HG02884 (cell line): ENCODE measurements around the gene ANKRD2.
"Not testable (repeated sequence)": the region's sequence is repeated elsewhere in the genome, so short reads cannot be mapped to it uniquely, and the experiment has no call there.

Experiments
- ATAC-seq: cut with Tn5 transposase; IDR thresholded peaks from one replicate; pipeline ENCODE4 v1.9.1; 2021; ENCODE audit warnings: mild to moderate bottlenecking, moderate library complexity; ENCODE audit not compliant: unreplicated experiment

The ANKRD2 gene

GRCh38 chr10:97546456-97547270 is 25.9 kb upstream of the ANKRD2 start:
- ATAC-seq = no peak

GRCh38 chr10:97547271-97547600 is 25.3 kb upstream of the ANKRD2 start:
- no peak for ATAC-seq

DNA sequence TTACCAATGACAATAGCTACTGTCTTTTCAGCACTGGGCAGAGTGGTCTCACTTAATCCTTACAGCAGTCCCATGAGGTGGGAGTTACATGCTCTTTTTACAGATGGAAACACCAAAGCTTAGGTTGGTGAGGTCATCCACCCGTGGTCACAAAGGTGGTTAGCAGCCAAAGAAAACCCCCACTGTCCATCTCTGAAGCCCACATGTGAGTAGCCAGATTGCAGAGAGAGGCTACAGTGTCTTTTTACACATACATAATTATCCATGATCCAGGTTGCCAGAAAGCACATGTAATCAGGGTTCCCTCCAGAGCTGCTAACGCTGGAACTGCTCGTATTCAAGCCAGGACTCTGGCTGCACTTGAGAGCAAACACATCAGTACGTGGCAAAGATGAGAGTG is 24.6 kb upstream of the ANKRD2 start:
- no peak for ATAC-seq

DNA sequence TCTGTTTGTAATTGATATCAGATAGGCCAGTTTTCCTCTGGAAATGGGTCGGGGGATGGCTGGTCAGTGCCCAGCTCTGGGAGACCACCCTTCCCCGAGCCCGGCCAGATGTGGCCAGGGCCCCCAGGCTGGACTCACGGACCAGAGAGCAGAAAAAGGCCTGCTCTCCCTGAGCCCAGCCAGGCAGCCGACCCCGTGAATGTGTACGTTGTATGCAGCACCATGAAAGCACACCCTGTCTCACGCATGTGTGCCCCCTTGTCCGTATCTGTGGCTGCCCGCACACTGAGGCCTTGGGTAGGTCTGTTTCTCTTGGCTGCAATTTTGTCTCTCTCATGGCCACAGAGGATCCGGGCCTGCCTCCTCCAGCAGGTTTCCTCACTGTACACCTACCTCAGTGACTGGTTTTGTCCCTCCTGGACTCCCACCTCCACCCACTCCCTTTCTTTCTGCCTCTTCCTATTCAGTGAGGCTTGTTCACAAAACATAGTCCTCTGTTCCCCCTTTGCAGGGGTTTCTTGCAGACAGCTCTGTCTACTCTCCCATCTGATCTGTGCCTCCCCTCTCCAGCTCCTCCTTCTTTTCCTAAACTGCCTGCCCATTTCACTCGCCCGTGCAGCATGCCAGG is 23.6 kb upstream of the ANKRD2 start:
- no peak for ATAC-seq

- ATAC-seq = no peak
Observed at GRCh38 chr10:97549587-97550322, 22.8 kb upstream of the ANKRD2 start.

DNA sequence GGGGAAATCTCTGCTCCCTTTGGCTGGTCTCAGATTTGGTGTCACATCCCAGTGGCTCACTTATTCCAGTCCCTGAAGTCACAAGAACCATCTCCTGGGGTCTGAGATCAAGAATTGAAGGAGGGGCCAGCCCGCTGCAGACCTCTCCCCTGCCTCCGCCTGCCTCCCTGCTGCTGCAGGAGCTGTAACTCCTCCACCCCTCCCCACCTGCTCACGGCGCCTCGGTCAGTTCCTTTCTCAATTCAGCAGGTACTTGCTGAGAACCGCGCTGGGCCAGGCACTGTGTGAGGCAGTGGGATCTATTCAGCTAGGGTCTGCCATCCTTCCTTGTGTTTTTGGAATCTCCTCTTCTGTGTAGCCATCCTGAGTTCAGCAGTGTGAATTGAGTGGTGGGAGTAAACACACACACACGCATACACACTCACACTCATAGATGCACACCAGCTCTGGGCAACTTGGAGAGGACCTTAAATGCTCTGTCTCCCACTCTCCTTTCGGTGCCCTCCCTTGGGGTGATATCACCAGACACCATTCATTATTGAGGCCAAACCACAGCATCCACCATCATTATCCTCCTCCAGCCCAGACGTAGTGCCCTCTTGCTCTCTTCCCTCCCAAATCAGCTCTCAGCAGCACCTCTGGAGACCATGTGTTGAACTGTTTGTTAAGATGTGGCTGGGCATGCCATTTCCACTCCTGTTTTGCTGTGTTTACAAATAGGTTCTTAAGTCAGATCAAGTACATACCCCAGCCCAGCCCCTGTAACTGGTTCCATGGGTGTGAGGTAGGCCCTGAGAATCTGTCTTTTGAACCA is 22.0 kb upstream of the ANKRD2 start:
- no peak for ATAC-seq

DNA sequence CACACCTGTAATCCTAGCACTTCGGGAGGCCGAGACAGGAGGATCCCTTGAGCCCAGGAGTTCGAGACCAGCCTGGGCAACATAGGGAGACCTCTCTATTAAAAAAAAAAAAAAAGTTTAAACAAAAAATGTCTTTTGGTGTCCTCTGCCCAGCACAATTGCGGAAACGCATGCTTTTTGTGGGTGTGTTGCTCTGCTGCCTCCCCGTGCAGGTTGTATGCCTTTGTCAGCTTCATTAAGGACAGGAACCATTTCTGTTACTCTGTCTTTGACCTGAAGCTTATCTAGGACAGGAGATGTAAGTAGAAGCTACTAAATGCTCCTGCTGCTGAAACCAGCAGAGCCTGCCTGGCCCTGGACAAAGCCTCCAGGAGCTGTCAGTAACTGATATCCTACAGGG is 21.3 kb upstream of the ANKRD2 start:
- ATAC-seq = no peak

DNA sequence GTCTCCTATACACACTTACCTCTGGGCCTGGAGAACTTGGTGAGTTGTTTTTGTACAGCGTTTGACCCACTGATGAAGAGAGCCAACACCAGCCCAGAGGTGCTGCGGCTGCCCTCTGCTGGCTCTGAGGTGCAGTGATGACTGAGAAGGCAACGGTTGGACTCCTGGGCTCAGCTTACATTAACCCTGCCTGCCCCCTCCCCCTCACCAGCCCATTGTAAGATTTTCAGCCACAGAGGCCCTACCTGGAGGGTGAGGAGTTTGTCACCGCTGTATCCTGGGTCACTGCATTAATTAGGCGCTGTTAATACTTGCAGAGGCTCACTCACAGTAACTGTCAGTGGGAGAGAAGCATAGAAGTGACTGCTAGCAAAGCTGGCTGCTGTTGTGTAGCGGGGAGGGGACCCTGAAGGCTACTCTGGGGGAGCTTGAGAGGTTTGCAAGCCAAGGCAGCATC is 19.0 kb upstream of the ANKRD2 start:
- no peak for ATAC-seq

- not testable (repeated sequence) for ATAC-seq
Observed at GRCh38 chr10:97554336-97554735, 18.2 kb upstream of the ANKRD2 start.

DNA sequence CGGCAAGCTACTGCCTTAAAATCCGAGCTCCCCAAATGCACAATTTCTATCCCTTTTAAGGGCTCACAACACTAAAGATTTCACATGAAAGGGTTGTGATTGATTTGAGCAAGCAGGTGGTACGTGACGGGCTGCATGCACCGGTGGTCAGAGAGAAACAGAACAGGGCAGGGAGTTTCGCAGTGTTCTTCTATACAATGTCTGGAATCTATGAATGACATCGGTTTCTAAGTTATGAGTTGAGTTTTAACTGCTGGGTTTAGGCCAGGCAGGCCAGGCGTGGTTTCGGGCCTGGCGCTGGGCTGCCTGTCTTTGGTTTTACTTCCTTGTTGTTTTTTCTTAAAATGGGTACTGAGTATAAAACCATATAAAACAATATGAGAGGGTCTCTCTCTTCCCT is 17.0 kb upstream of the ANKRD2 start:
- not testable (repeated sequence) for ATAC-seq

- not testable (repeated sequence) for ATAC-seq
Observed at GRCh38 chr10:97560731-97561381, 11.7 kb upstream of the ANKRD2 start.

DNA sequence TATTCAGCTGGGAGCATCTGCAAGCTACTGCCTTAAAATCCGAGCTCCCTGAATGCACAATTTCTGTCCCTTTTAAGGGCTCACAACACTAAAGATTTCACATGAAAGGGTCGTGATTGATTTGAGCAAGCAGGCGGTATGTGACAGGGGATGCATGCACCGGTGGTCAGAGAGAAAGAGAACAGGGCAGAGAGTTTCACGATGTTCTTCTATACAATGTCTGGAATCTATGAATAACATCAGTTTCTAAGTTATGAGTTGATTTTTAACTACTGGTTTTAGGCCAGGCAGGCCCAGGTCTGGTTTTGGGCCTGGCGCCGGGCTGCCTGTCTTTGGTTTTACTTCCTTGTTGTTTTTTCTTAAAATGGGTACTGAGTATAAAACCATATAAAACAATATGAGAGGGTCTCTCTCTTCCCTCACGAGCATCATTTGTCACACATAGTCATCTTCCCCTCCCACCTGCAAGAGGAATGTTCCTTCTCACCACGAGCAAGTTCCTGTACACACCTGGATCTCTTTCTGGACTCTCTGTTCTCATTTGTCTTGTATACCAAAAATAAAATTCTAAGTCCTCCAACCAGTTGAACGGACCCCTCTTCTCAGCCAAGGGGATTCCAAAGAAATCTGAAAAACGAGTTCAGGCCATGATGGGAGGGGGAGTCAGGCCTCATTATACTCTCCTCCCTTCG is 11.0 kb upstream of the ANKRD2 start:
- not testable (repeated sequence) for ATAC-seq

DNA sequence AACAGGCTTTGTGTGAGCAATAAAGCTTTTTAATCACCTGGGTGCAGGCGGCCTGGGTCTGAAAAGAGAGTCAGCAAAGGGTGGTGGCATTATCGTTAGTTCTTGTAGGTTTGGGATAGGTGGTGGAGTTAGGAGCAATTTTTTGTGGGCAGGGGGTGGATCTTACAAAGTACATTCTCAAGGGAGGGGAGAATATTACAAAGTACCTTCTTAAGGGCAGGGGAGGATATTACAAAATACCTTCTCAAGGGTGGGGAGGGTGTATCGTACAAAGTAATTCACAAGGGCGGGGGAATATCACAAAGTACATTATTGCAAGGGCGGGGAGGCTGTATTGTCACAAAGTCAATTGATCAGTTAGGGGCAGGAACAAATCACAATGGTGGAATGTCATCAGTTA is 10.2 kb upstream of the ANKRD2 start:
- ATAC-seq = not testable (repeated sequence)

DNA sequence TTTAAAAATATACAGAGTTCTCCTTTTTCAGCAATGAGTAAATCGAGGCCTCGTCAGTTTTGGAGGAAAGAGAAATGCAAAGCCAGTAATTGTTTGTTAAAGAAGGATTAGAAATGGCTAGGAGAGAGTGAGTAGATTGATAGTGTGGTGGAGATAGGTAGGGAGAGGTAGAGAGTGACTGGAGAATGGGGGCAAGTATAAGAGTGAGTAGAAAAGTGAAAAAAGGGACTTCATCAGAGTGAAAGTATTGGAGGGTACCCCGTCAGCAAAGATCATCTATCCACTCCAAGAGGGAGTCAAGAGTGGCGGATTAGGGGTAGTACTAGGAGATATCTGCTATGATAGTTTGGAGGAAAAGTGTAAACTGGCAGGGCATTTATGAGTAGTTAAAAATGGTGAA is 9.2 kb upstream of the ANKRD2 start:
- ATAC-seq = no peak

- ATAC-seq = no peak
Observed at GRCh38 chr10:97564776-97565175, 7.8 kb upstream of the ANKRD2 start.

DNA sequence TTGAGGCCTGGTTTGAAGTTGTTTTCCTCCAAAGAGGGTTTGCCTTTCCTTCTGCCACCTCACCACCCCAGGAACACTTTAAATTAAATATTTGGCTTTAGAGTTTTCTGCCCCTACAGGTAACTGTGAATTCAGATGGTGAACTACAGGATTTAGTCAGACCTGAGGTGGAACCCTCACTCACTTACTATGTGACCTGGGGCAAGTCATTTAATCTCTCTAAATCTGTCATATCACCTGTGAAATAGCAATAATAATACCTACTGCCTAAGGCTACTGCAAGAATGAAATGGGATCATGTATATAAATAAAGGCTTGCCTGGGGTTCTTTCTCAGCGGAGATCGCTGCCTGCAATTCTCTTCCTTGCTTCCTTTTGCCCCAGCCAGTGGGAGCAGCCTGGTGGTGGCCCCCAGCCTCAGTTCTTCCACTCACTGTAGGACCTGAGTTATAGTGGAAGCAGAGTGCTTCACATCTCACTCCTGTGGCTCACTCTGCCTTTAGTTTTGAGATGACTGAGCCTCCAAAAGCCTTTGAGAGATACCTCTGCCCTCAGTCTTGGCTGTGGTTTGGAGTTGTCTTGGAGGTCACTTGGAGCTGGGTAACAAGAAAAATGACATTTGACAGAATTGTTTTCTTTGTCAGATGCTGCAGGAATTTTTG is 6.1 kb upstream of the ANKRD2 start:
- no peak for ATAC-seq

DNA sequence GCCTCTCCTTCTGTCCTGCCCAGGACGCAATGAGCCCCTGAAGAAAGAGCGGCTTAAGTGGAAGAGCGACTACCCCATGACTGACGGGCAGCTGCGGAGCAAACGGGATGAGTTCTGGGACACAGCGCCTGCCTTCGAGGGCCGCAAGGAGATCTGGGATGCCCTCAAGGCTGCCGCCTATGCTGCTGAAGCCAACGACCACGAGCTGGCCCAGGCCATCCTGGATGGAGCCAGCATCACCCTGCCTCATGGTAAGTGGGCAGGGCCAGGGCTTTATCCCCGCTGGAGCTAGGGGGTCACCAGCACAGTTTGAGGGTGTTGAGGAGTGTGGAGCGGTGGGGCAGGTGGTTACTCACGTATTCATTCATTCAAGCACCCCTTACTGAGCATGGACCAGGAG is 4.7 kb upstream of the ANKRD2 start:
- no peak for ATAC-seq

GRCh38 chr10:97570146-97570788 is 2.3 kb upstream of the ANKRD2 start:
- no peak for ATAC-seq
